Ovary (tissue), 9 donors: ENCODE measurements around the gene NDUFS6. TPM values are rescaled to one million over a fixed set of nuclear protein-coding genes. Genes with fewer than 3 reads are reported as not detected.

ENCODE experiments used
- DNase-seq, 5 donors: peaks; one replicate each; pipeline ENCODE4 v3.0.0-alpha.2; 2019 to 2020
- H3K27ac ChIP-seq, 2 donors: fragments of 200-600 bp; one replicate each; pipeline versions ENCODE4 v1.5.1 to v1.8.0; 2019 to 2022
- H3K27me3 ChIP-seq: fragments of 200-600 bp; one replicate; pipeline ENCODE4 v1.8.0; 2022
- H3K36me3 ChIP-seq: fragments of 200-600 bp; sonication (generic); one replicate; pipeline ENCODE4 v1.5.1; 2019
- H3K4me1 ChIP-seq: one replicate; pipeline ENCODE4 v1.8.1; 2013; ENCODE audit warnings: mild to moderate bottlenecking, moderate library complexity; ENCODE audit not compliant: insufficient read depth
- H3K4me3 ChIP-seq: fragments of 200-600 bp; sonication (generic); one replicate; pipeline ENCODE4 v1.5.1; 2017
- H3K9me3 ChIP-seq, 2 donors: fragments of 200-600 bp in 1 of 2; sonication (generic) in 1 of 2; one replicate each; pipeline versions ENCODE4 v1.5.1 to v1.8.1; 2013 to 2019; ENCODE audit warnings: mild to moderate bottlenecking in 1 of 2, moderate library complexity in 1 of 2
- CTCF ChIP-seq, 3 donors: fragments of 450-650 bp in 2 of 3; fragments of 200-600 bp in 1 of 3; IDR thresholded peaks; one replicate each; pipeline versions ENCODE4 v1.5.1 to v1.8.0; 2016 to 2022; ENCODE audit warnings: antibody characterized with exemption in 3 of 3, mild to moderate bottlenecking in 1 of 3
- EP300 ChIP-seq: sonication (generic); formaldehyde crosslinking; IDR thresholded peaks from one replicate; pipeline ENCODE4 v1.6.1; 2017; ENCODE audit warnings: antibody characterized with exemption
- POLR2A ChIP-seq: fragments of 450-650 bp; IDR thresholded peaks from one replicate; pipeline ENCODE4 v1.6.1; 2017; ENCODE audit warnings: antibody characterized with exemption, mild to moderate bottlenecking, moderate library complexity
- WGBS, 3 donors: extraction: QIAGEN DNeasy Blood & Tissue Kit in 1 of 3; methylation state at CpG; one replicate each; pipeline versions ENCODE4 v1.1.5 to v1.1.7; 2013 to 2017; 5-methylcytosine and 5-hydroxymethylcytosine counted together
- intact Hi-C, 4 donors: fragments of 100-400 bp; cut with DNase I; formaldehyde crosslinking; loops; one replicate each; pipeline versions ENCODE4 v1.11.0 to v1.15.1; 2022 to 2023
- polyA plus RNA-seq, 2 donors: library from polyadenylated mRNA; stranded (reverse); fragments of 200-250 nt in 1 of 2; fragments of 350-450 nt in 1 of 2; fragmentation: Illumina TruSeq in 1 of 2; extraction: RNeasy Lipid Tissue Mini Kit (QIAGEN cat#74804) in 1 of 2; gene quantifications; one replicate each; pipeline ENCODE4 v1.2.3, GENCODE V29; 2013 to 2014
- total RNA-seq, 7 donors: library from RNA; depleted of rRNA in 2 of 7; stranded (reverse); fragments of >200 nt in 2 of 7; fragmentation: NEBNext Ultra II Directional in 3 of 7; extraction: Animal tissue kit (Norgen Biotek cat#: 25700) in 3 of 7; gene quantifications; one replicate each; pipeline versions ENCODE4 v1.1.0 to v1.2.4, GENCODE V29; 2016 to 2023
- donor health status: DM: no; HTN: no; CAD: no; lungs with moderate emphysema.
- donor health status: DM: no; HTN: no; CAD: no.
- donor health status: Bipolar disorder and iron deficiency.
- donor health status: DM: yes; HTN: yes; CAD: no.
- donor health status: DM: no; HTN: no; CAD: no.
- donor health status: DM: yes; HTN: yes; CAD: no.

The NDUFS6 gene
- total and polyA plus RNA-seq, 9 donors = 16.3 to 50.8 (median 21.5) TPM

DNA sequence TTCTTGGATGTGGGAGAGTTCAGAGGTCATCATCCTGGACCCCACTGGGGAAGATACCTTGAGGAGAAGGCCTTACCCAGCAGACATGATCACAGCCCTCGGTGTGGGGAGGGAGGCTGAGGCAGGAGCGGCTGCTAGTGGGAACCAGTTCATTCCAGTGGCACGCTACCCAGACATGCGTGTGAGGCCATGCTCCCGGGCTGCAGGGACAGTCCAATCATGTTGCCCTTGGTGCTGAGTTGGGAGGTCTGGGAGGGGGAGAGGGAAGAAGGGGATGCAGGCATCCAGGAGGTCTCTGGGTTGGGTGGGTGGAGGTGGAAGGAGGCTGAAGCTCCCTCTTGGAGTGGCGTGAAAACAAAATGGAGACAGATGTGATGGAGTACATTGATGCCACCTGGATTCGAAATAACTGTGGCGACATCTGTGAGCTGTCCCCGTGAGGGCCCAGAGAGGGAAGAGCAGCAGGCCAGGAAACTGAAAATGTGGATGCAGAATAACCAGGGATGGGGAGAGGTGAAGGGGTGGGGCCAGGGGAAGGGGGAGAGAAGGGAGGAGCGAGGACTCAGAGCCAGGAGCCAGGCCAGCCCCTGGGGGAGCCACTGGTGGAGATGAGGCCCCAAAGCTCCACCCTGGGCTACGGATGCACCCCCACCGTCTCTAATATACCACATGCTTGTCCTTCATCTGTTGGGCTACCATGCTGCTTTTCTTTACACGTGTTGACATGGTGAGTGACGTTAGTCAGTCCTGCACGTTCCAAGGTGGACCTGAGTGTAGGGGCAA lies 16.2 kb downstream of the NDUFS6 start:
- H3K4me1 ChIP-seq = no peaks in the 10 kb centered on the region
- intact Hi-C loops = no loop called here
- no peak for TF ChIP-seq EP300
- no peak for TF ChIP-seq CTCF (IDR thresholded peaks at IDR 0.05)
- TF ChIP-seq POLR2A = no peak
- no peaks in the 10 kb centered on the region for H3K9me3 ChIP-seq
- H3K4me3 ChIP-seq = no peak overlapping the region
- WGBS, 3 donors = 90 to 94% (median 92%) methylated on average over 15 of the region's 15 CpGs
- no peaks in the 10 kb centered on the region for H3K36me3 ChIP-seq
- H3K27me3 ChIP-seq = no peaks in the 10 kb centered on the region
- DNase-seq = peak in 1 of 5 donors; percentile 17
- no peak overlapping the region for H3K27ac ChIP-seq

GRCh38 chr5:1818784-1819183 lies 17.6 kb downstream of the NDUFS6 start:
- DNase-seq = no peak
- WGBS, 3 donors = 92 to 96% (median 93%) methylated on average over 5 of the region's 5 CpGs
- H3K27me3 ChIP-seq = no peaks in the 10 kb centered on the region
- H3K36me3 ChIP-seq = no peaks in the 10 kb centered on the region
- no peak overlapping the region for H3K27ac ChIP-seq
- intact Hi-C loops = no loop called here
- no peak for TF ChIP-seq EP300
- no peak for TF ChIP-seq CTCF (IDR thresholded peaks at IDR 0.05)
- TF ChIP-seq POLR2A = no peak
- no peak overlapping the region for H3K4me3 ChIP-seq
- H3K9me3 ChIP-seq = no peaks in the 10 kb centered on the region
- H3K4me1 ChIP-seq = no peaks in the 10 kb centered on the region

GRCh38 chr5:1819458-1819857 lies 18.3 kb downstream of the NDUFS6 start:
- no peak for TF ChIP-seq POLR2A
- no peak for TF ChIP-seq EP300
- no peak for TF ChIP-seq CTCF (IDR thresholded peaks at IDR 0.05)
- Histone ChIP-seq H3K36me3 (no peaks in the 10 kb centered on the region), H3K27ac (no peak overlapping the region), H3K9me3 (no peaks in the 10 kb centered on the region), H3K4me1 (no peaks in the 10 kb centered on the region), H3K27me3 (no peaks in the 10 kb centered on the region), H3K4me3 (no peak overlapping the region)
- intact Hi-C loops = no loop called here
- WGBS, 3 donors = 71 to 99% (median 91%) methylated on average over 2 of the region's 2 CpGs
- no peak for DNase-seq

- no peaks in the 10 kb centered on the region for H3K27me3 ChIP-seq
Measured at GRCh38 chr5:1820381-1820780, 19.2 kb downstream of the NDUFS6 start.

More at GRCh38 chr5:1820381-1820780, 19.2 kb downstream of the NDUFS6 start:
- Histone ChIP-seq H3K36me3 (no peaks in the 10 kb centered on the region), H3K9me3 (no peaks in the 10 kb centered on the region), H3K4me3 (no peak overlapping the region), H3K4me1 (no peaks in the 10 kb centered on the region), H3K27ac (no peak overlapping the region)
- TF ChIP-seq POLR2A (no peak), EP300 (no peak), CTCF (IDR thresholded peaks at IDR 0.05) (no peak)
- DNase-seq = no peak
- WGBS, 3 donors = 92 to 94% (median 93%) methylated on average over 12 of the region's 12 CpGs
- intact Hi-C loops = no loop called here
